Peyer's patch (tissue), 4 donors: ENCODE results near the gene DBT. TPM values are rescaled to one million over a fixed set of nuclear protein-coding genes. Genes with fewer than 3 reads are reported as not detected.

ENCODE experiments used
- DNase-seq, 3 donors: peaks; one replicate each; pipeline ENCODE4 v3.0.0-alpha.2; 2017 to 2019
- H3K27ac ChIP-seq, 4 donors: fragments of 200-600 bp; sonication (generic); one replicate each; pipeline ENCODE4 v1.5.1; 2016 to 2019
- H3K27me3 ChIP-seq, 2 donors: fragments of 200-600 bp; sonication (generic); one replicate each; pipeline ENCODE4 v1.5.1; 2019
- H3K36me3 ChIP-seq, 3 donors: fragments of 200-600 bp; sonication (generic); one replicate each; pipeline ENCODE4 v1.5.1; 2016 to 2019
- H3K4me1 ChIP-seq, 4 donors: fragments of 200-600 bp; sonication (generic); one replicate each; pipeline ENCODE4 v1.5.1; 2016 to 2019
- H3K4me3 ChIP-seq, 4 donors: fragments of 200-600 bp; sonication (generic); 1 replicate in 3 of 4; 2 replicates in 1 of 4; pipeline ENCODE4 v1.5.1; 2016 to 2019; ENCODE audit warnings: mild to moderate bottlenecking in 1 of 4
- H3K9me3 ChIP-seq, 4 donors: fragments of 200-600 bp; sonication (generic); one replicate each; pipeline ENCODE4 v1.5.1; 2016 to 2019; ENCODE audit warnings: mild to moderate bottlenecking in 1 of 4
- POLR2A ChIP-seq, 2 donors: fragments of 450-650 bp; IDR thresholded peaks; one replicate each; pipeline ENCODE4 v1.5.1; 2017; ENCODE audit warnings: antibody characterized with exemption in 2 of 2, mild to moderate bottlenecking in 2 of 2, moderate library complexity in 2 of 2
- total RNA-seq, 4 donors: library from RNA; depleted of rRNA; stranded (reverse); fragments of >200 nt; gene quantifications; one replicate each; pipeline ENCODE4 v1.1.0, GENCODE V29; 2016
- TF ChIP-seq, protein P1 (sequence below), 6 experiments: fragments of 450-650 bp in 4 of 6; fragments of 200-600 bp in 2 of 6; sonication (generic) in 1 of 6; IDR thresholded peaks; one replicate each; pipeline ENCODE4 v1.5.1; 2017 to 2019; ENCODE audit warnings: antibody characterized with exemption in 6 of 6, mild to moderate bottlenecking in 3 of 6, moderate library complexity in 1 of 6

DBT gene
- total RNA-seq, 4 donors from 2014 or later = 4.0 to 6.0 (median 5.0) TPM

DNA sequence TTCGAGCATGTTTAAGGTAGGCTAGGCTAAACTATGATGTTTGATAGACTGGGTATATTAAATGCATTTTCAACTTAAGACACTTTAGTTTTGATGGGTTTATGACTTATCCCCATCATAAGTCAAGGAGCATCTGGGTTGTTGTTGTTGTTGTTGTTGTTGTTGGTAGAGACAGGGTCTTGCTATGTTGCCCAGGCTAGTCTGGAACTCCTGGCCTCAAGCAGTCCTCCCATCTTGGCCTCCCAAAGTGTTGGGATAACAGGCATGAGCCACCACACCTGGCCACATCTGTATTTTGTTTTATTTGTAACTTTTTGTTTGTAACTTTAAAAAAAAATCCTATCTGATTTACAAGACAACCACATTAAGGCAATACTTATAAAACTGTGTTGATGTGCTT is 17.5 kb downstream of the DBT start:
- no peak for DNase-seq
- Histone ChIP-seq H3K9me3 (no peaks in the 10 kb centered on the region), H3K4me1 (no peaks in the 10 kb centered on the region), H3K27ac (no peak overlapping the region), H3K4me3 (no peak overlapping the region), H3K36me3 (peaks cover 0 to 76% (median 0%) of the 10 kb centered on the region in 3 donors), H3K27me3 (no peaks in the 10 kb centered on the region)
- TF ChIP-seq, protein P1, sequence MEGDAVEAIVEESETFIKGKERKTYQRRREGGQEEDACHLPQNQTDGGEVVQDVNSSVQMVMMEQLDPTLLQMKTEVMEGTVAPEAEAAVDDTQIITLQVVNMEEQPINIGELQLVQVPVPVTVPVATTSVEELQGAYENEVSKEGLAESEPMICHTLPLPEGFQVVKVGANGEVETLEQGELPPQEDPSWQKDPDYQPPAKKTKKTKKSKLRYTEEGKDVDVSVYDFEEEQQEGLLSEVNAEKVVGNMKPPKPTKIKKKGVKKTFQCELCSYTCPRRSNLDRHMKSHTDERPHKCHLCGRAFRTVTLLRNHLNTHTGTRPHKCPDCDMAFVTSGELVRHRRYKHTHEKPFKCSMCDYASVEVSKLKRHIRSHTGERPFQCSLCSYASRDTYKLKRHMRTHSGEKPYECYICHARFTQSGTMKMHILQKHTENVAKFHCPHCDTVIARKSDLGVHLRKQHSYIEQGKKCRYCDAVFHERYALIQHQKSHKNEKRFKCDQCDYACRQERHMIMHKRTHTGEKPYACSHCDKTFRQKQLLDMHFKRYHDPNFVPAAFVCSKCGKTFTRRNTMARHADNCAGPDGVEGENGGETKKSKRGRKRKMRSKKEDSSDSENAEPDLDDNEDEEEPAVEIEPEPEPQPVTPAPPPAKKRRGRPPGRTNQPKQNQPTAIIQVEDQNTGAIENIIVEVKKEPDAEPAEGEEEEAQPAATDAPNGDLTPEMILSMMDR (IDR thresholded peaks at IDR 0.05) = no peak
- no peak for TF ChIP-seq POLR2A (IDR thresholded peaks at IDR 0.05)

DNA sequence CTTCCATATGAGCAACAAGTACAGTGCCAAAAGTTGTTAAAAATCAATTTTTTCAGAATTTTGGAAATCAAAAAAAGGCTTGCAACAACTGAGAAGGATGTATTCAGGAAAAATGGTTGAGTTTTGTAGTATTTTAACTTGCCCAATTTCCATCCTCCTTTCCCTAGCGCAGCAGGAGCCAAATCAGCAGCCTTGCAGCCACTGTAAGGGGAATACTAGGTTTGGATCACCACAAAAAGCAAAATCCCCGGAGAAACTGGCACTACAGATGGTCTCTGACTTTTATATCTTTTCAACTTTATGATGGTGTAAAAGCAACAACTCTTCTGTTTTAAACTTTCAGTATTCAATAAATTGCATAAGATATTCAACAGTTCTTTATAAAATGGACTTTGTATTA is 17.9 kb downstream of the DBT start:
- Histone ChIP-seq H3K4me3 (no peak overlapping the region), H3K9me3 (no peaks in the 10 kb centered on the region)
- DNase-seq = no peak

DNA sequence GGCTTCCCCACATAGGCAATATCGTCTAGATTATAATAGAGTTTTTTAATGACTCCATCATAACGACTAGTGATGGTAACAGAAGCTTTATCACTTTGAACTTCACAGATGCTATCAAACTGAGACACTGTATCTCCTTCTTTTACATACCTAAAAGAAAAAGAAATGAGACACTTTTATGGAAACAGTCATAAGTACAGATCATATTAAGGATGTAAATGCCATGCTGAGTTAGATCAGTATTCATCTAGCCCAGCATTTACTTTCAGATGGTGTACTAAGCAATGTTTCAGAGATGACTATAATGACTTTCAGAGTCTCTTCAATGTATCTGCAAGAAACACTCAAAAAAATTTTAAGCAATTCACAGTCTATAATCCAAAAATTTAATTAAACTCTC is 18.9 kb downstream of the DBT start:
- no peak overlapping the region for H3K4me3 ChIP-seq
- H3K27ac ChIP-seq = no peak overlapping the region
- DNase-seq = no peak
- H3K4me1 ChIP-seq = no peaks in the 10 kb centered on the region
- H3K9me3 ChIP-seq = no peaks in the 10 kb centered on the region
- TF ChIP-seq, protein P1 (IDR thresholded peaks at IDR 0.05) = no peak
- TF ChIP-seq POLR2A (IDR thresholded peaks at IDR 0.05) = no peak
- peaks cover 0 to 62% (median 0%) of the 10 kb centered on the region in 3 donors for H3K36me3 ChIP-seq
- no peaks in the 10 kb centered on the region for H3K27me3 ChIP-seq

More for the DNA sequence above, 17.9 kb downstream of the DBT start:
- Histone ChIP-seq H3K27me3 (no peaks in the 10 kb centered on the region), H3K4me1 (no peaks in the 10 kb centered on the region), H3K27ac (no peak overlapping the region), H3K36me3 (peaks cover 0 to 72% (median 0%) of the 10 kb centered on the region in 3 donors)
- TF ChIP-seq, protein P1 (IDR thresholded peaks at IDR 0.05) = no peak
- no peak for TF ChIP-seq POLR2A (IDR thresholded peaks at IDR 0.05)

DNA sequence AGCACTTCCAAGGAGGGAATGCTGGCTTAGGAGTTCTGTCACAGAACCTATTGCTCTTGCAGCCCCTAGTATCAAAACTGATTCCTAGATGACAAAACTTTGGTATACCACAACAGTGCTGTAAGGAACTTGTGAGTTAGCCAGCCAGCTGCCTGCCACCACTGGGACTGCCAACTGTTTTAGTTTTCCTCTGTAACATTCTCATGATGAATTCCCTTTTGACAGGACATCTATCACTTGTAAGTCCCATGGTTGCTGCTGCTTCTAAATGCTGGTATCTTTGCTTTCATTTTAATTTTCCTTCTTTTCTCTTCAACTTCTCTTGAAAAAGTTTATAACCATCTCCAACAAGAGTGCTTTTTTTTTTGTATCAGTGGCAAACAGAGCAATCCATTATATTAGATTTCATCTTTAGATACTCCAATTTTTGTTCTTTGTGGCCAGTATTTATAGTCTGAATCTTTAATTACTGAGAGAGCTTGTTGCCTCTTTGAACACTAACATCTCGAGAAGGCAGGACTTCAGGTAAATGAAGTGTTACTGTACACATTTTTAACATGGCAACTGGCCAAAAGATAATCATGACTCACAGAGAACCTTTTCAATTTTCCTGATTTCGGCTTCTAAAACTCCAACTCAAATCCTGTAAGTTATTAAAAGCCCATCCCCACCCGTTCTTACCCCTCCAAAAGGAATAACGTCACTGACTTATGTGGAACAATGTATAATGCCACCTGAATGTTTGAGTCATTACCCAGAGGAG is 19.8 kb downstream of the DBT start:
- Histone ChIP-seq H3K36me3 (peaks cover 0 to 56% (median 0%) of the 10 kb centered on the region in 3 donors), H3K27me3 (no peaks in the 10 kb centered on the region), H3K9me3 (no peaks in the 10 kb centered on the region), H3K4me3 (no peak overlapping the region), H3K27ac (no peak overlapping the region), H3K4me1 (no peaks in the 10 kb centered on the region)
- TF ChIP-seq POLR2A (IDR thresholded peaks at IDR 0.05) = no peak
- TF ChIP-seq, protein P1 (IDR thresholded peaks at IDR 0.05) = no peak
- no peak for DNase-seq

DNA sequence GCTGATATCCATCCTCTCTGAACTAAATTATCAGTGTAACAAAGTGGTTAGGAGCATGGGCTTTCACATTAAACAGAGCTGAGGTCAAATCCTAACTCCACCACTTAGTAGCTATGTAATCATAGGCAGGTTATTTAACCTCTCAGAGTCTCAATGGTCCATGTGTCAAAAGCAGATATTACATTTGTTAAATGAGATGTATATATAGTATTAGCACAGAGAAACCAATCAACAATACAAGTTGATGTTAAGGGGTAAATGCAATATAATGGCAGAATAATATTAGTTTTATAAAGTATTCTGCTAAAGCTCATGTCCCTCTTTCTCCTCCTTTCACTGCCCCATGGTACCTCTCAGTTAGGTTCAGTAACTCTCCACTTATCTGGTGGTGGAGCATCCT is 27.2 kb downstream of the DBT start:
- peaks cover 0 to 26% (median 0%) of the 10 kb centered on the region in 3 donors for H3K36me3 ChIP-seq
- no peaks in the 10 kb centered on the region for H3K27me3 ChIP-seq
- no peak for DNase-seq
- no peak overlapping the region for H3K27ac ChIP-seq
- H3K4me1 ChIP-seq = no peaks in the 10 kb centered on the region
- TF ChIP-seq POLR2A (IDR thresholded peaks at IDR 0.05) = no peak
- TF ChIP-seq, protein P1 (IDR thresholded peaks at IDR 0.05) = no peak
- no peaks in the 10 kb centered on the region for H3K9me3 ChIP-seq
- H3K4me3 ChIP-seq = no peak overlapping the region
